ENCODE measurements around the gene MAPK7.

GRCh38 chr17:19415806-19416775 is 37.8 kb downstream of the MAPK7 start:
- TF ChIP-seq PRDM15 (CRISPR knock-in tag; IDR thresholded peaks at IDR 0.05) (no peak), CHD2 (IDR thresholded peaks at IDR 0.05; ENCODE audit: borderline replicate concordance, low read depth, low read length) (no peak), SUPT20H (IDR thresholded peaks at IDR 0.05; ENCODE audit: borderline replicate concordance, control insufficient read depth, low read depth, low read length) (no peak), POLR2A (IDR thresholded peaks at IDR 0.05; ENCODE audit: low read depth, low read length) (no peak)
